ENCODE data around the gene TOB1. TPM values are rescaled to one million over a fixed set of nuclear protein-coding genes. Genes with fewer than 3 reads are reported as not detected.

Gene TOB1
- total RNA-seq, 1 donor from 2014 or later = 18.8 TPM

GRCh38 chr17:50909765-50910605 lies 43.8 kb upstream of the TOB1 start:
- H3K36me3 Mint-ChIP-seq (ENCODE audit: low read depth) = no peaks in the 10 kb centered on the region
- TF ChIP-seq CTCF (IDR thresholded peaks at IDR 0.05) = no peak
- CTCF ChIA-PET = no interaction called here
- no peaks in the 10 kb centered on the region for H3K27me3 Mint-ChIP-seq
- no peak overlapping the region for H3K27ac Mint-ChIP-seq
- H3K4me1 Mint-ChIP-seq = peaks cover 10% of the 10 kb centered on the region
- no peak overlapping the region for H3K4me3 Mint-ChIP-seq
- intact Hi-C loops (cut with micrococcal nuclease) = no loop called here
- ATAC-seq (ENCODE audit: low read depth) (no peak), DNase-seq (no peak)
- POLR2A ChIA-PET = no interaction called here
- H3K9me3 Mint-ChIP-seq = no peaks in the 10 kb centered on the region

GRCh38 chr17:50908860-50909764 lies 43.0 kb upstream of the TOB1 start:
- ChIA-PET POLR2A (no interaction called here), CTCF (no interaction called here)
- no peaks in the 10 kb centered on the region for H3K9me3 Mint-ChIP-seq
- no peak overlapping the region for H3K27ac Mint-ChIP-seq
- peaks cover 11% of the 10 kb centered on the region for H3K4me1 Mint-ChIP-seq
- DNase-seq = no peak
- ATAC-seq (ENCODE audit: low read depth) = no peak
- TF ChIP-seq CTCF (IDR thresholded peaks at IDR 0.05) = no peak
- H3K36me3 Mint-ChIP-seq (ENCODE audit: low read depth) = no peaks in the 10 kb centered on the region
- no peak overlapping the region for H3K4me3 Mint-ChIP-seq
- intact Hi-C loops (cut with micrococcal nuclease) = no loop called here
- H3K27me3 Mint-ChIP-seq = no peaks in the 10 kb centered on the region

GRCh38 chr17:50908140-50908859 lies 42.1 kb upstream of the TOB1 start:
- DNase-seq (no peak), ATAC-seq (ENCODE audit: low read depth) (no peak)
- intact Hi-C loops (cut with micrococcal nuclease) = no loop called here
- ChIA-PET CTCF (no interaction called here), POLR2A (interaction anchor here (1.0 kb wide), 1 partner anchor 37 kb away, joined by 5 read pairs; no protein-coding TSS in a partner anchor)
- no peaks in the 10 kb centered on the region for H3K9me3 Mint-ChIP-seq
- TF ChIP-seq CTCF (IDR thresholded peaks at IDR 0.05) = no peak
- no peaks in the 10 kb centered on the region for H3K36me3 Mint-ChIP-seq (ENCODE audit: low read depth)
- H3K4me1 Mint-ChIP-seq = peaks cover 16% of the 10 kb centered on the region
- no peak overlapping the region for H3K4me3 Mint-ChIP-seq
- no peak overlapping the region for H3K27ac Mint-ChIP-seq
- H3K27me3 Mint-ChIP-seq = no peaks in the 10 kb centered on the region

GRCh38 chr17:50906443-50906842 lies 40.3 kb upstream of the TOB1 start:
- intact Hi-C loops (cut with micrococcal nuclease) = no loop called here

More at GRCh38 chr17:50906443-50906842, 40.3 kb upstream of the TOB1 start:
- Mint-ChIP-seq H3K36me3 (ENCODE audit: low read depth) (no peaks in the 10 kb centered on the region), H3K4me1 (peaks cover 19% of the 10 kb centered on the region), H3K27me3 (no peaks in the 10 kb centered on the region), H3K9me3 (no peaks in the 10 kb centered on the region), H3K4me3 (no peak overlapping the region), H3K27ac (no peak overlapping the region)
- POLR2A ChIA-PET = interaction anchor here (1.2 to 5.6 kb wide), 3 partner anchors 11 to 47 kb away, joined by 8 to 34 read pairs (median 8); partner anchors contain the start of gene TOB1
- no peak for TF ChIP-seq CTCF (IDR thresholded peaks at IDR 0.05)
- no peak for DNase-seq
- no peak for ATAC-seq (ENCODE audit: low read depth)
- CTCF ChIA-PET = no interaction called here
